Ishikawa (cell line): Measurements from ENCODE around the gene ATP8A2.

ENCODE experiments used
- MAX ChIP-seq: IDR thresholded peaks from 2 replicates; pipeline ENCODE4 v1.6.1; 2012
- TCF12 ChIP-seq: IDR thresholded peaks from 2 replicates; pipeline ENCODE4 v1.6.1; 2012; ENCODE audit warnings: low read depth

- no peak for TF ChIP-seq TCF12
- no peak for TF ChIP-seq MAX
Measured at GRCh38 chr13:25391932-25392331, 20.2 kb downstream of the ATP8A2 start.
